GM23338 (cell line): ENCODE results near the gene SIGLEC12.

Source experiments
- EZH2 ChIP-seq: fragments of 200-600 bp; sonication (generic); IDR thresholded peaks from one replicate; pipeline ENCODE4 v1.8.0; 2017; ENCODE audit warnings: antibody characterized with exemption, mild to moderate bottlenecking, low read depth; ENCODE audit not compliant: unreplicated experiment
- EZH2phosphoT487 ChIP-seq: fragments of 200-600 bp; sonication (generic); IDR thresholded peaks from one replicate; pipeline ENCODE4 v1.8.1; 2018; ENCODE audit warnings: antibody characterized with exemption; ENCODE audit not compliant: unreplicated experiment
- JUNB ChIP-seq: IDR thresholded peaks from one replicate; pipeline ENCODE4 v1.6.1; 2016; ENCODE audit warnings: antibody characterized with exemption; ENCODE audit not compliant: unreplicated experiment
- POLR2AphosphoS5 ChIP-seq: IDR thresholded peaks from 2 replicates; pipeline ENCODE4 v1.6.1; 2016; ENCODE audit warnings: antibody characterized with exemption, low read depth
- ZNF331 ChIP-seq: fragments of 250-450 bp; sonication (Bioruptor Pico); IDR thresholded peaks from 2 replicates; pipeline ENCODE4 v1.5.0; 2020; ENCODE audit warnings: low read depth, mild to moderate bottlenecking, moderate library complexity
- TF ChIP-seq, protein P1 (sequence below): IDR thresholded peaks from one replicate; pipeline ENCODE4 v1.6.1; 2018; ENCODE audit warnings: antibody characterized with exemption; ENCODE audit not compliant: unreplicated experiment
- TF ChIP-seq, protein P2 (sequence below), 2 experiments: fragments of 200-600 bp in 1 of 2; sonication (generic) in 1 of 2; conservative IDR thresholded peaks; 2 replicates each; pipeline versions ENCODE4 v1.5.1 to v1.6.1; 2016 to 2017; ENCODE audit warnings: antibody characterized with exemption in 2 of 2, low read depth in 2 of 2, mild to moderate bottlenecking in 2 of 2, moderate library complexity in 1 of 2
- TF ChIP-seq, protein P3 (sequence below): IDR thresholded peaks from 2 replicates; pipeline ENCODE4 v1.6.1; 2016; ENCODE audit warnings: antibody characterized with exemption

- TF ChIP-seq, protein P1, sequence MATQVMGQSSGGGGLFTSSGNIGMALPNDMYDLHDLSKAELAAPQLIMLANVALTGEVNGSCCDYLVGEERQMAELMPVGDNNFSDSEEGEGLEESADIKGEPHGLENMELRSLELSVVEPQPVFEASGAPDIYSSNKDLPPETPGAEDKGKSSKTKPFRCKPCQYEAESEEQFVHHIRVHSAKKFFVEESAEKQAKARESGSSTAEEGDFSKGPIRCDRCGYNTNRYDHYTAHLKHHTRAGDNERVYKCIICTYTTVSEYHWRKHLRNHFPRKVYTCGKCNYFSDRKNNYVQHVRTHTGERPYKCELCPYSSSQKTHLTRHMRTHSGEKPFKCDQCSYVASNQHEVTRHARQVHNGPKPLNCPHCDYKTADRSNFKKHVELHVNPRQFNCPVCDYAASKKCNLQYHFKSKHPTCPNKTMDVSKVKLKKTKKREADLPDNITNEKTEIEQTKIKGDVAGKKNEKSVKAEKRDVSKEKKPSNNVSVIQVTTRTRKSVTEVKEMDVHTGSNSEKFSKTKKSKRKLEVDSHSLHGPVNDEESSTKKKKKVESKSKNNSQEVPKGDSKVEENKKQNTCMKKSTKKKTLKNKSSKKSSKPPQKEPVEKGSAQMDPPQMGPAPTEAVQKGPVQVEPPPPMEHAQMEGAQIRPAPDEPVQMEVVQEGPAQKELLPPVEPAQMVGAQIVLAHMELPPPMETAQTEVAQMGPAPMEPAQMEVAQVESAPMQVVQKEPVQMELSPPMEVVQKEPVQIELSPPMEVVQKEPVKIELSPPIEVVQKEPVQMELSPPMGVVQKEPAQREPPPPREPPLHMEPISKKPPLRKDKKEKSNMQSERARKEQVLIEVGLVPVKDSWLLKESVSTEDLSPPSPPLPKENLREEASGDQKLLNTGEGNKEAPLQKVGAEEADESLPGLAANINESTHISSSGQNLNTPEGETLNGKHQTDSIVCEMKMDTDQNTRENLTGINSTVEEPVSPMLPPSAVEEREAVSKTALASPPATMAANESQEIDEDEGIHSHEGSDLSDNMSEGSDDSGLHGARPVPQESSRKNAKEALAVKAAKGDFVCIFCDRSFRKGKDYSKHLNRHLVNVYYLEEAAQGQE: no peak
- TF ChIP-seq POLR2AphosphoS5 (peak; percentile 63), EZH2 (no peak), EZH2phosphoT487 (no peak), JUNB (no peak), ZNF331 (no peak)
- TF ChIP-seq, protein P2, sequence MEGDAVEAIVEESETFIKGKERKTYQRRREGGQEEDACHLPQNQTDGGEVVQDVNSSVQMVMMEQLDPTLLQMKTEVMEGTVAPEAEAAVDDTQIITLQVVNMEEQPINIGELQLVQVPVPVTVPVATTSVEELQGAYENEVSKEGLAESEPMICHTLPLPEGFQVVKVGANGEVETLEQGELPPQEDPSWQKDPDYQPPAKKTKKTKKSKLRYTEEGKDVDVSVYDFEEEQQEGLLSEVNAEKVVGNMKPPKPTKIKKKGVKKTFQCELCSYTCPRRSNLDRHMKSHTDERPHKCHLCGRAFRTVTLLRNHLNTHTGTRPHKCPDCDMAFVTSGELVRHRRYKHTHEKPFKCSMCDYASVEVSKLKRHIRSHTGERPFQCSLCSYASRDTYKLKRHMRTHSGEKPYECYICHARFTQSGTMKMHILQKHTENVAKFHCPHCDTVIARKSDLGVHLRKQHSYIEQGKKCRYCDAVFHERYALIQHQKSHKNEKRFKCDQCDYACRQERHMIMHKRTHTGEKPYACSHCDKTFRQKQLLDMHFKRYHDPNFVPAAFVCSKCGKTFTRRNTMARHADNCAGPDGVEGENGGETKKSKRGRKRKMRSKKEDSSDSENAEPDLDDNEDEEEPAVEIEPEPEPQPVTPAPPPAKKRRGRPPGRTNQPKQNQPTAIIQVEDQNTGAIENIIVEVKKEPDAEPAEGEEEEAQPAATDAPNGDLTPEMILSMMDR (conservative IDR thresholded peaks at IDR 0.05; ENCODE audit: low read depth in 2 of 2): no peak
- TF ChIP-seq, protein P3, sequence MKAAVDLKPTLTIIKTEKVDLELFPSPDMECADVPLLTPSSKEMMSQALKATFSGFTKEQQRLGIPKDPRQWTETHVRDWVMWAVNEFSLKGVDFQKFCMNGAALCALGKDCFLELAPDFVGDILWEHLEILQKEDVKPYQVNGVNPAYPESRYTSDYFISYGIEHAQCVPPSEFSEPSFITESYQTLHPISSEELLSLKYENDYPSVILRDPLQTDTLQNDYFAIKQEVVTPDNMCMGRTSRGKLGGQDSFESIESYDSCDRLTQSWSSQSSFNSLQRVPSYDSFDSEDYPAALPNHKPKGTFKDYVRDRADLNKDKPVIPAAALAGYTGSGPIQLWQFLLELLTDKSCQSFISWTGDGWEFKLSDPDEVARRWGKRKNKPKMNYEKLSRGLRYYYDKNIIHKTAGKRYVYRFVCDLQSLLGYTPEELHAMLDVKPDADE: peak; percentile 97
Measured at GRCh38 chr19:51460164-51460992, 41.2 kb downstream of the SIGLEC12 start.
